Suprapubic skin (tissue), 4 donors: ENCODE results near the gene SESN3.

Source experiments
- CTCF ChIP-seq, 2 donors: fragments of 200-600 bp in 1 of 2; fragments of 450-650 bp in 1 of 2; sonication (generic) in 1 of 2; IDR thresholded peaks; one replicate each; pipeline ENCODE4 v1.5.1; 2016 to 2019; ENCODE audit warnings: antibody characterized with exemption in 2 of 2, mild to moderate bottlenecking in 1 of 2, moderate library complexity in 1 of 2
- POLR2A ChIP-seq, 2 donors: fragments of 450-650 bp; IDR thresholded peaks; one replicate each; pipeline ENCODE4 v1.6.1; 2017; ENCODE audit warnings: antibody characterized with exemption in 2 of 2, mild to moderate bottlenecking in 2 of 2, moderate library complexity in 2 of 2
- POLR2AphosphoS5 ChIP-seq, 3 donors: sonication (generic); formaldehyde crosslinking; IDR thresholded peaks; one replicate each; pipeline ENCODE4 v1.6.1; 2017; ENCODE audit warnings: antibody characterized with exemption in 3 of 3

- TF ChIP-seq POLR2A (IDR thresholded peaks at IDR 0.05), result no peak
- no peak for TF ChIP-seq CTCF (IDR thresholded peaks at IDR 0.05)
- no peak for TF ChIP-seq POLR2AphosphoS5 (IDR thresholded peaks at IDR 0.05)
Measured at GRCh38 chr11:95119361-95120060, 111.5 kb downstream of the SESN3 start.
